Measurements from ENCODE around the gene ADGRG3.
"Not testable (repeated sequence)": the region's sequence is repeated elsewhere in the genome, so short reads cannot be mapped to it uniquely, and the experiment has no call there.

The ADGRG3 gene

DNA sequence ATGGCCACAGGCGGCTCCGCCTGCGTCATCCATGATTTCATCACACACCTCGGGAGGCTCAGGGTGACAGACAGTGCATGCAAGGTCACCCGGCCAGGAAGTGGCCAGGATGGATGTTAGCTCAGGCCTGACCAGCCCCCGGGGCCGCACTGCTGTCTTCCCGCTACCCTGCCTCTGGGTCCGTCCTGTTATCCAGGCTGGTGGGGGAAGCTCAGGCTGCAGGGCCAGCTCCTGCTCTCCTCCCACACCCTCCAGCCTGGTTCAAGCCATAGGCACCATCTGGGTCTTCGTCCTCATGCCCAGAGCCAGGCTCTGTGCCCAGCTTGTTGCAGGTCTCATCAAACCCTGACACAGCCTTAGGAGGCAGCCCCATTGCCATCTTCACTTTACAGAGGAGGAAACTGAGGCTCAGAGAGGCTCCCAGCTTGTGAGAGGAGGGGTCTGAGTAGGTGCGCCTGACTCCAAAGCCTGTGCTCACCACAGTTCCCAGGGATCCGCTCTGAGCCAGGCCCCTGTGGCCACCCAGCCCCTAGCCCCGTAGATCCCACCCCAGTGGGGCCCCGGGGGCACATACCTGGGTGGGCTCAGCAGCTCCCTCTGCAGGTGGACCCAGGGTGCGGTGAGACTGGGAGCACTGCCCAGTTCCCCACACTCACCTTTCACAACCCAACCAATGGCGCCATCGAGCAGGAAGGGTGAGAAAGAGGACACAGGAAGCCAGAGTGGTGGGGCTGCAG is 412 bp upstream of the ADGRG3 start:
- TF ChIP-seq PAX5 (IDR thresholded peaks at IDR 0.05; ENCODE audit: insufficient read depth, low read length, severe bottlenecking) = no peak
- FAIRE-seq = no peak
- DNase-seq (ENCODE audit: insufficient read length, low spot score) = no peak

DNA sequence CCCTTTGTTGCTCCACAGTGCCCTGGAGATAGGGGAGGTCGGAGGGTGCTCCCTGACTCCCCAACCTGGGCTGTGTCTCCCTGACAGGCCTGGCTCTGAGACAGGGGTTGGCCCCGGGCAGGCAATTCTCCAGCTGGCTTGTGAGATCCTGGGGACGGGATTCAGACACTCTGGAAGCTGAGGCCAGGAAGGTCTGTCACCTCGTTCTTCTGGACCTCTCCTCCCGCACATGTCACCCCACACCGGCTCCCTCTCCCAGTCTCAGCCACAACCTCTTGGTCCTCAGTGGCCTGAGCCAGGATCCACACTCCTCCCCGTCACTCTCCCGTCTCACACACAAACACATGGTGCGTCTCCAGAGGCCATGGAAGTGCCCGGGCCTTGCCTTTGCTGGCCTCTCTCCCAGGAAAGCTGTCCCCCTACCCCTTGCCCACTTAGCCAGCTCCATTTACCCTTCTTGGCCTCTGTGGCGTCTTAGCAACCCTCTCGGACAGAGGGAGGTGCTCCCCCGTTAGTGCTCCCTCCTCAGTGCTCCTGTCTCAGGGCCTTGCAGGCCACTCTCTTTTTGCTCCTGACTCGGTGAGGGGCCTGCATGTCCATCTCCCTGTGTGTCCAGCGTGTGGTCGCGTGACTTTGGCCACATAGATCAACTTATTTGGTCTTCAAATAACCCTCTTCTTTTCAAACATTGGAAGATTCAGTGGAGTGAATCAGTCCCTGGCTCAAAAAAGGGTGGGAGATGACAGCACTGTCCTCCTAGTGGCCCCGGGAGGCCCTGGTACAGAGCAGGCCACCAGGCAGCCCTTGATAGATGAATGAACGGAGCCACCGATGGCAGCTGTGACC is 747 bp downstream of the ADGRG3 start:
- no peak for FAIRE-seq

DNA sequence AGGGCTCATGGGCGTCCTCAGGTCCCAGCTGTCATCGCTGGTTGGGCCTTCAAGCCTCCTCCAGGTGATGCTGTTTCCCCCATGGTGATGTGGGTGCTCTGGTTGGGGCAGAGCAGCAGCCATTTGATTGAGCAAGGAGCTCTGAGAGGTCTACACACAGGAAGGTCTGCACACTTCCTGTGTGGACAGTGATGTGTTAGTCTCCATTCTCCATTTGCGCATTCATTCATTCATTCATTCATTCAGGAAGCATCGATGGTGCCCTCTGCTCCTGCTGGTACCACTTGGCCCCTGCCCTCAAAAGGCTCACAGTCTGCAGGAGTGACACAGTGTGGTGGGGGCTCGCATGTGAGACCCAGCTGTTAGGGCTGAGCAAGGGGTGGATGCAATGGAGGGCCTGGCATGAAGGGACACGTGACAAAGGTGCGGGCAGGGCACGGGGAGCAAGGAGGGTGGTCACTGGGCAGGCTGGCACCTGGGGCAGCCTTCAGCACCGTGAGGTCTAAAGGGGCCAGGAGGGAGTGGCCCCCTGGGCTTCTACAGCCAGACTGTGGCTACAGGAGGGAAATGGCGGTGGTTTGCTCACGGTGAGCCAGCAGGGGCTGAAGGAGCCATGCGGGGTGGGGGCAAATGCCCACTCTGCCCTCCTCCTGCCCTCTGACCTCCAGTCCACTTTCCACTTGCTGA is 1.5 kb downstream of the ADGRG3 start:
- DNase-seq (ENCODE audit: insufficient read length, low spot score) (no peak), FAIRE-seq (no peak)
- TF ChIP-seq TAF1 (IDR thresholded peaks at IDR 0.05; ENCODE audit: low read depth, low read length) (no peak), POU2F2 (IDR thresholded peaks at IDR 0.05; ENCODE audit: low read depth, low read length) (no peak), SPI1 (IDR thresholded peaks at IDR 0.05; ENCODE audit: low read depth, low read length) (no peak), PAX5 (IDR thresholded peaks at IDR 0.05; ENCODE audit: insufficient read depth, low read length, severe bottlenecking) (no peak), POLR2A (IDR thresholded peaks at IDR 0.05; ENCODE audit: low read depth, low read length) (no peak), POLR2AphosphoS5 (IDR thresholded peaks at IDR 0.05; ENCODE audit: low read depth, low read length) (no peak)

More for the DNA sequence above, 747 bp downstream of the ADGRG3 start:
- TF ChIP-seq POLR2AphosphoS5 (IDR thresholded peaks at IDR 0.05; ENCODE audit: low read depth, low read length) (no peak), SPI1 (IDR thresholded peaks at IDR 0.05; ENCODE audit: low read depth, low read length) (no peak), POLR2A (IDR thresholded peaks at IDR 0.05; ENCODE audit: low read depth, low read length) (no peak), PAX5 (IDR thresholded peaks at IDR 0.05; ENCODE audit: insufficient read depth, low read length, severe bottlenecking) (no peak), TAF1 (IDR thresholded peaks at IDR 0.05; ENCODE audit: low read depth, low read length) (no peak), POU2F2 (IDR thresholded peaks at IDR 0.05; ENCODE audit: low read depth, low read length) (no peak)
- no peak for DNase-seq (ENCODE audit: insufficient read length, low spot score)

DNA sequence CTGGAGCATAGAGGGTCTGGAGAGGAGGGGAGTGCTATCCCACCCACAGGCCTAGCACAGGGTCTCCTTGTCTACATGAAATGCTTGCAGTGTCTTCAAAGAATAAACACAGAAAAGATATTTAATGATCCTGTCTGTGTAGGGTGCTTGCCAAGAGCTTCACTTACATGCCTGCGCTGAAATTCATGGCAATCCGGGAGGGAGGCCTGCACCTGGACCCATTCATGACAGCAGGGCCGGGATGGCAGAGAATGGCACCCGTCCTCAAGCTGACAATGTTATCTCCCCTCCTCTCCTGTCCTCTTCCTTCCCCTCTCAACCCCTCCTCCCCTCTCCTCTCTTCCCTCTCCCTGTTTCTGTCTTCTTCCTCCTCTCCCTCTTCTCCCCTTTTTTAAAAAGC is 2.1 kb downstream of the ADGRG3 start:
- FAIRE-seq = no peak
- no peak for DNase-seq (ENCODE audit: insufficient read length, low spot score)
- TF ChIP-seq PAX5 (IDR thresholded peaks at IDR 0.05; ENCODE audit: insufficient read depth, low read length, severe bottlenecking) (no peak), POLR2AphosphoS5 (IDR thresholded peaks at IDR 0.05; ENCODE audit: low read depth, low read length) (no peak), SPI1 (IDR thresholded peaks at IDR 0.05; ENCODE audit: low read depth, low read length) (no peak)

DNA sequence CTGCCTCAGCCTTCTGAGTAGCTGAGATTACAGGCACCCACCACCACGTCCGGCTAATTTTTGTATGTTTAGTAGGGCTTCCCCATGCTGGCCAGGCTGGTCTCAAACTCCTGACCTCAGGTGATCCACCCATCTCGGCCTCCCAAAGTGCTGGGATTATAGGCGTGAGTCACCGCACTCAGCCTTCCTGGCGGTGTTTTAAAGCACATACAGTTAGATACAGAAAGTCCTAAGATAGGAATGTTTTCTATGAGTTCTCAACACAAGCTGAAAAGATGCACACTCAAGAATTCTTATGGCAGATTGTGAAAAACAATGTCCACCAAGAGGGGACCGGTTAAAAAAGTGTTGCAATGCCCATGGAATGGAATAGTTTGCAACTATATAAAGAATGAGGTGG is 3.3 kb downstream of the ADGRG3 start:
- DNase-seq (ENCODE audit: insufficient read length, low spot score); FAIRE-seq: not testable (repeated sequence)

DNA sequence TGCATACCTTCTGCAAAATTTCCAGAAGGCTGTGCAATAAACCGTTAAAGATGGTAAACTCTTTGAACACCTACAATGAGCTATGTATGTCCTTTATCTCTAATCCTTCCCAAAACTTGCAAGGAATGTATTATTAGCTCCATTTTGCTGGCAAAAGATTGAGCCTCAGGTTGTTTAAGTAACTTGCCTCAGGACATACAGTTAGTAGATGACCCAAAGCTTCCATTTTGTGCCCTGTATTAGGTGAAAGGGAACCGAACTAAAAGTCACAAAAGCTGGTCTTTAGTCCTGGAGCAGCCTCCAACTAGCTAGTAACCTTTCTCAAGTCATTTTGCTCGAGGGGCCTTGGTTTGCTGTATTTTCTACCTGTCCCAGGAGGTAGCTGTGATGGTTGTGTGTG is 4.3 kb downstream of the ADGRG3 start:
- TF ChIP-seq POLR2A (IDR thresholded peaks at IDR 0.05; ENCODE audit: low read depth, low read length) (no peak), POLR2AphosphoS5 (IDR thresholded peaks at IDR 0.05; ENCODE audit: low read depth, low read length) (no peak), POU2F2 (IDR thresholded peaks at IDR 0.05; ENCODE audit: low read depth, low read length) (no peak), PAX5 (IDR thresholded peaks at IDR 0.05; ENCODE audit: insufficient read depth, low read length, severe bottlenecking) (no peak), SPI1 (IDR thresholded peaks at IDR 0.05; ENCODE audit: low read depth, low read length) (no peak), TAF1 (IDR thresholded peaks at IDR 0.05; ENCODE audit: low read depth, low read length) (no peak)
- FAIRE-seq (no peak), DNase-seq (ENCODE audit: insufficient read length, low spot score) (no peak)

DNA sequence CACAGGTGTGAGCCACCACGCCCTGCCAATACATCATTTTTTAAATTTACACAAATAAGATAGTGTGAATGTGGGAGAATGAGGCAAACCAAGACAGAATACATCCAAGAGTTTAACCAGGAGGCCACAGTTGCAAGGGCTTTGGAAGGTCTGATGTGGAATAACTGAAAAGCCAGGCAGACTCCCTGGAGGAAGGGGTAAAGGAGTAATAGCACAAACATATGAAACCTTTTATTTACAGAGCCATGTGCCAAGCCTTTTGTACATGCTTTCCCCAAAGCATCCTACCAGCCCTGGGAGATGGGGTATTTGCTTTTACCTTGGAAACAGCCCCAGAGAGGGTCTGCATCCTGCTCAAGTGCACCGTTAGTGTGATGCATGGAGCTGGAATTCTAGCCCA is 4.7 kb downstream of the ADGRG3 start:
- TF ChIP-seq POLR2AphosphoS5 (IDR thresholded peaks at IDR 0.05; ENCODE audit: low read depth, low read length) (no peak), SPI1 (IDR thresholded peaks at IDR 0.05; ENCODE audit: low read depth, low read length) (no peak), POLR2A (IDR thresholded peaks at IDR 0.05; ENCODE audit: low read depth, low read length) (no peak)
- no peak for FAIRE-seq
- DNase-seq (ENCODE audit: insufficient read length, low spot score) = no peak

DNA sequence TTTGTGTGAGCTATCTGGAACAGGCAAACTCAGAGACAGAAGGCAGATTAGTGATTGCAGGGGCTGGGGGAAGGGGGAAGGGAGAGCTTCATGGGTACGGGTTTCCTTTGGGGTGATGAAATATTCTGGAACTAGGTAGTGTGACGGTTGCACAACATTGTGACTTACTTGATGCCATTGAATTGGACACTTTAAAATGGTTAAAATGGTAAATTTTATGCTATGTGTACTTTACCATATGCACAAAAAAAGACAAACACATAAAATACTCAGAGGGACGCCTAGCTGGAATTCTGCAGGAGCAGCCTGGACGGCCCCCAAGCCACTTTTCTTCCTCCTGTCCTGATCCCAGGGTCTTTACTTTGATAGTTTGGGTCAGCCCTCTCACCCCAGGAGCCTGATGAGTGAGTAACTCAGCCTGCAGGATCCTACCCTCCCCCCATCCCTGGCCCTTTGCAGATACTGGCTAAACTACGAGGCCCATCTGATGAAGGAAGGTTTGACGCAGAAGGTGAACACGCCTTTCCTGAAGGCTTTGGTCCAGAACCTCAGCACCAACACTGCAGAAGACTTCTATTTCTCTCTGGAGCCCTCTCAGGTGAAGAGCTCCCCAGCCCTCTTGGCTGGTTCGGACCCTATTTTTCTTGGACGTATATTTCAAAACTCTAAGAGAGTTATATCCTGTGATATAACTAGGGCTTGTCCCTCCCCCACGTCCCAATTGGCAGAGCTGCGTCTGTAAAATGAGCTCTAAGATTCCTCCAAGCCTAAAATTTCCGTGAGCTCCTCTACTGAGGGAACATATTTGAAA is 7.8 kb downstream of the ADGRG3 start:
- FAIRE-seq (no peak), DNase-seq (ENCODE audit: insufficient read length, low spot score) (no peak)
- TF ChIP-seq PAX5 (IDR thresholded peaks at IDR 0.05; ENCODE audit: insufficient read depth, low read length, severe bottlenecking) = no peak
- no peak for TF ChIP-seq POLR2AphosphoS5 (IDR thresholded peaks at IDR 0.05; ENCODE audit: low read depth, low read length)
- TF ChIP-seq SPI1 (IDR thresholded peaks at IDR 0.05; ENCODE audit: low read depth, low read length) = no peak
- TF ChIP-seq POLR2A (IDR thresholded peaks at IDR 0.05; ENCODE audit: low read depth, low read length) = no peak
- no peak for TF ChIP-seq TAF1 (IDR thresholded peaks at IDR 0.05; ENCODE audit: low read depth, low read length)
- TF ChIP-seq POU2F2 (IDR thresholded peaks at IDR 0.05; ENCODE audit: low read depth, low read length) = no peak

DNA sequence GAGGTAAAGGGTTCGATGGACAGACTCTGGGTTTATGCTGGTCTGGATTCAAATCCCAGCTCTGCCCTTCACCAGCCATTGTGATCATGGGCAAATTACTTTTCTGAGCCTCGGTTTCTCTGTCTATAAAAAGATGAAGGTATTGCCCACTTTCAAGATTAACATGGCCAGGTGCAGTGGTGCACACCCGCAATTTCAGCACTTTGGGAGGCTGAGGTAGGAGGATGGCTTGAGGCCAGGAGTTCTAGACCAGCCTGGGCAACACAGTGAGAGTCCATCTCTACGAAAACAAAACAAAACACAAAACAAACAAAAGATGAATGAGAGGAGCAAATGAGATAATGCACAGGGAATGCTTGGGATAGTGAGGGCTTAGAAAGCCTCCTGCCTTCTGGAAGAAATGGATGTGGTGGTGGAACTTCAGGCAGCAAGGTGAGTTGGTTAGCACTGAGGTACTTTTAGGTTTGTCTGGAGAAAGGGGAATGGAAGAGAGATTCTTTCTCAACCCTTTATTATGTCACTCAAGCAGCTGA is 8.5 kb downstream of the ADGRG3 start:
- TF ChIP-seq POLR2AphosphoS5 (IDR thresholded peaks at IDR 0.05; ENCODE audit: low read depth, low read length) (no peak), PAX5 (IDR thresholded peaks at IDR 0.05; ENCODE audit: insufficient read depth, low read length, severe bottlenecking) (no peak), POLR2A (IDR thresholded peaks at IDR 0.05; ENCODE audit: low read depth, low read length) (no peak), POU2F2 (IDR thresholded peaks at IDR 0.05; ENCODE audit: low read depth, low read length) (no peak), TAF1 (IDR thresholded peaks at IDR 0.05; ENCODE audit: low read depth, low read length) (no peak), SPI1 (IDR thresholded peaks at IDR 0.05; ENCODE audit: low read depth, low read length) (no peak)
- no peak for DNase-seq (ENCODE audit: insufficient read length, low spot score)
- FAIRE-seq = no peak

All from GM12891 (cell line).